Hippocampal formation (tissue), 2 donors: Measurements from ENCODE around the gene BBS12.
"Not testable (repeated sequence)": the region's sequence is repeated elsewhere in the genome, so short reads cannot be mapped to it uniquely, and the experiment has no call there.

Experiments used
- DNase-seq, 2 donors: peaks; one replicate each; lab custom pipeline; 2025; lab: John Stamatoyannopoulos, UW

The BBS12 gene

DNA sequence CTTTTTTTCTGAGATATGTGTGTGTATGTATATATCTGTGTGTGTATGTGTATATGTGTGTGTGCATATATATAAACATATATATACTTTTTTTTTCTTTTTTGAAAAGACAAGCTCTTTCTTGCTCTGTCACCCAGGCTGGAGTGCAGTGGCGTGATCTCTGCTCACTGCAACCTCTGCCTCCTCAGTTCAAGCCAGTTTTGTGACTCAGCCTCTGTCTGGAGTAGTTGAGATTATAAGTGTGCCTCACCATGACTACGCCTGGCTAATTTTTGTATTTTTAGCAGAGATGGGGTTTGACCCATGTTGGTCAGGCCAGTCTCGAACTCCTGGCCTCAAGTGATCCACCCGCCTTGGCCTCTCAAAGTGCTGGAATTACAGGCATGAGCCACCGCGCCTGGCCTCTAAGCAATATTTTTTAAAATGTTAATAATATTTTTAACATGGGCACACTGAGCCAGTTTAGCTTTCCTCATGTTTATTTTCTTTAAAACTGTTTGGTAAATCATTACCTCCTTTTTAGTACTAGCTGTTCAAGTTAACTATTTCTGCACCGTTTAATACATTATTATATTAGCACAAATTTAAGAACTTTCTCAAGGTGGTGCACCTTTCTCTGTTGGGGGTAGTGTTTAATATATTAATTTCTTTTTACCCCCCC, 33.3 kb downstream of the BBS12 start:
- DNase-seq = no peak

DNA sequence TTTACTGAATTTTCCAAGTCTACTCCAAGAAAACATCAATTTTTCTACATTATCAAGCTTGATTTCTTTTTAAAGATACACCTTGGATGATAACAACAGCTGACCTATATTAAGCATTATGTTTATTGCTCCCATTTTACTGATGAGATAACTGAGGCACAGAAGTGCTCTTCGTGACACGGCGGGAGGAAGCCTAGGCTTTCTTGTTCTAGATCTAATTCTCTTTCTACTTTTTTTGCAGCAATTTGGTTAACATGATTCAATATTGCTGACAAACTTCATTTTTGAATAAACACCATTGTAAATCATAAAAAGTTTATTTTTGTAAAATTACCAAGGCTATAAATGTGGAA, 33.8 kb downstream of the BBS12 start:
- no peak for DNase-seq

DNA sequence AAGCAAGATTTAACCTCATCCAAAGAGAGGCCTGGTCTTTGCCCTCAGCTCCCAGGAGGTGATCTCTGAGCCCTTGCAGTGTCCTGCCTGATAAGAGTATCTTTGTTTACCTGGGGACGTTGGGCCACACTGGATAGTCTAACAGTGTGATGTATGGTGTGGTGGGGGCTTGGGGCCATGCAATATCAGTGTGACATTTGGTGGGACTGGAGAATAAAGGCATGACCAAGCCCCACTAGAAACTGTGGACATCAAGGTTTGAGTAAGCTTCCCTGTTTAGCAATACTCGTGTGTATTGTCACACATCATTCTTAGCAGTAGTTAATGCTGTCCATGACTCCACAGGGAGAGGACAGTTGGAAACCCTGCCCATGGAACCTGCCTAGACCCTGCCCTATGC, 34.4 kb downstream of the BBS12 start:
- DNase-seq = no peak

DNA sequence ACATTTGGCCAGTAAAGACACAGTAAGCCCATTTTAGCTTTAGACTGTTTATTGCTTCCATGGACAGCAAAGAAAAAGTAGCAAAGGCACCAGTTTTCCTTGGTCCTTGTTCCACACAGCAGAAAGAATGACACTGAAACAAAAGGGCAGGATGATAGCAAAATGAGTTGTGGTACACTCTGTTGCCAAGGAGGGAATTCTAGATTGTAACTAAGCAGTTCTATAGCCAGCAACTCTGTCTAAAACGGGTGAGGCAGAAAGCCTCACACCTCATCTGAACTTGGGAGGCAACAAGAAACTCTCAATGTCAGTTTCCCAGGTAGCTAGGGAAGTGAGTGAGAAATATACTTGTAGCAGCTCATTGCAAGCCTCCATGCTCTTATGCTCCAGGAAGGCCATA, 39.2 kb downstream of the BBS12 start:
- no peak for DNase-seq

DNA sequence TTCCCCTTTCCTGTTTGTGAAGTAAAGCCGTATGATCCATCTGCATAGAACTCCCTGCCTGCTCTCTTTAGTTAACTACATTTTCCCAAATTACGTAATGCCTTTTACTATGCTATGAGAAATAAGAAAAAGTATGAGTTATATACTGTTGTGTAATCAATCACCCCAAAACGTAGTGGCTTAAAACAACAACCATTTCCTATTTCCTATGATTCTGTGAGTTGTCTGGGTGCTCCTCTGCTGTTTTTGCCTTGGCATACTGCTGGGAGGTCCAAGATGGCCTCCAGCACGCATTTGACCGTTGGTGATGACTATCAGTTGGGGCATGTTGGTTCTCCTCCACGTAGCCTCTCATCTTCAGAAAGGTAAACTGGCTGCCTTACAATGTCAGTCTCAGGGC, 39.8 kb downstream of the BBS12 start:
- DNase-seq = no peak

DNA sequence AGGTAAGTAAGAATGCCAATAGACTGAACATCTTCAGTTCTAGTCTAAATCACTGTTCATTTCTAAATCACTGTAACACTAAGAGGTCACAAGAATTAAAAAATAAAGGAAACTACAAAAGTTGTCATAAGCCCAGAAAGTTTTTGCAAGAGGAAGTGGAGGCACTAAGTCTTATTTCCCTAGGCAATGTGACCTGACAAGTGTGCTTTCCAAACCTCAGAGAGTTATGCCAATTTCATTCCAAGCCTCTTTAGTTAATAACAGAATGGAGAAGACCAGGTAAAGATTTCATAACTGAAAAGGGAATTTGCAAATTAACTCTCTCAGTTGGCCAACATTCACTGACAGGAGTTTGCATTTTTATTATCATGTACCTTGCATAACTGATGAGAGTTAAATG, 40.5 kb downstream of the BBS12 start:
- no peak for DNase-seq

DNA sequence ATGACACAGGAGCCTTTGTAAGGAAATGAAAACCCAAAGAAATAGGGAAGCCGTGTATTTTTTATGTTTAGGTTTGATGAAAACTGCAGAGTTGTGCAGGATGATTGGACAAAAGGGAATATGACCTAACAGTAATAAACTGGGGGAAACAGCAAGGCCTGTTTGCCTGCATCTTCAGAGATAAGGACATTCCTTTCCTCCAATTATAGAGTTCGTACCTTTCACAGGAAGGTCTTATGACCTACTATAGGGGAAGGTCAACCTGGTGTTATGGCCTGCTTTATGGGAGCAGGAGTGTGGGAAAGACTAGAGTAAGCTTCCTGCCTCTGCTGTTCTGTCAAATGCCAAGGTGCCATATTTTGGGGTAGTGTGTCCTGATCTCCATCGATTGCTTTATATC, 42.5 kb downstream of the BBS12 start:
- no peak for DNase-seq

DNA sequence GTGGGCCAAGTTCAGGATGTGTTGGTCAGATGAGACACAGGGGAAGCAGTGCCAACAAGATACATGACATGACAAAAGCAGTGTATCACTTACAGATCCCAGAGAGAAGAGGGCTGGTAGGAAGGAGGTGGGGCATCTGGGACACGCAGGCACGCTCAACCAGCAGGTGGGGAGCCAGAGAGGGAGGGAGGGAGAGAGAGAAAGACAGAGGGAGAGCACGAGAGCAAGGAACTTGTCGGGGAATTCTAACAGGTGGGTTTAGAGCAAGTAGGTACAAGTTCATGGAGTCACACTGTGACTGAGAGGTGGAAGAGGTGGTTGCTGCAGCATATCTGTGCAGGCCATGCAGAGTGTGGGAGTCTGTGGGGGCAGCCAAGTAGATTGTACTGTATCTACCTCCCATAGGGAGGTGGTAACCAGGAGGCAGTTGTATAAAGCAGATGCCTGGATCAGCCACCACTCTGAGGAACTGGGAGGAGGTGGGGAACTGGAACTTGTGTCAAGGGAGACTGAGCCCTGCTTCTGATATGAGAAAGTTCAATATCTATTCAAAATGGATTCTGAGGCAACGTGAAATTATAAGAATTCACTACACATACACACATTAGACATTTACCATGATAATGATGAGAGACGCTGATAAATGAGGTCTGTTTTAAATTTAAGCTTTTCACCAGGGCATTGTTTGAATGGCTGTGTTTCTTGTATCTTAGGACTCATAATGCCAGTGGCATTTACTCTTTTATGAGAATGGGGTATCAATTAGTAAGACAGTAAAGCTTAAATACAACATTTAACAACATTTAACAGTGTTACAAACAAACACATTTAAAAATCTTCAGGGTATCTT, 43.7 kb downstream of the BBS12 start:
- no peak for DNase-seq

DNA sequence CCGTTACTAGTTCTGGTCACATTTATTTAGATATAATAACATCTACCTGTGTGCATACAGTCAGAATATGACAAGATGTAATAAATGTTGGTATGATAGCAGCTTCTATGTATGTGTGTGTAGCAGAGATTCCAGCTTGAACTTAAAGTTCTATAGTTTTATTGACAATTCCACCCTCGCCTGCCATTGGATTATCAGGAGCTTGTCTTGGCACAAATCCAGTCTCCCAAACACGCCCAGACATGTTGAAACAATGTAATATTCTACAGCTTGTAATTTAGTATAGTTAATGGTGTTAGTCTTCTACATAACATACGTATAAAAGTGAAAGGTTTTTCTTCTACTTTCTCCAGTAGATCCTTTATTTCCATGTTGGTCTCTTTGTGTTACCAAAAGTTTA, 44.4 kb downstream of the BBS12 start:
- no peak for DNase-seq

DNA sequence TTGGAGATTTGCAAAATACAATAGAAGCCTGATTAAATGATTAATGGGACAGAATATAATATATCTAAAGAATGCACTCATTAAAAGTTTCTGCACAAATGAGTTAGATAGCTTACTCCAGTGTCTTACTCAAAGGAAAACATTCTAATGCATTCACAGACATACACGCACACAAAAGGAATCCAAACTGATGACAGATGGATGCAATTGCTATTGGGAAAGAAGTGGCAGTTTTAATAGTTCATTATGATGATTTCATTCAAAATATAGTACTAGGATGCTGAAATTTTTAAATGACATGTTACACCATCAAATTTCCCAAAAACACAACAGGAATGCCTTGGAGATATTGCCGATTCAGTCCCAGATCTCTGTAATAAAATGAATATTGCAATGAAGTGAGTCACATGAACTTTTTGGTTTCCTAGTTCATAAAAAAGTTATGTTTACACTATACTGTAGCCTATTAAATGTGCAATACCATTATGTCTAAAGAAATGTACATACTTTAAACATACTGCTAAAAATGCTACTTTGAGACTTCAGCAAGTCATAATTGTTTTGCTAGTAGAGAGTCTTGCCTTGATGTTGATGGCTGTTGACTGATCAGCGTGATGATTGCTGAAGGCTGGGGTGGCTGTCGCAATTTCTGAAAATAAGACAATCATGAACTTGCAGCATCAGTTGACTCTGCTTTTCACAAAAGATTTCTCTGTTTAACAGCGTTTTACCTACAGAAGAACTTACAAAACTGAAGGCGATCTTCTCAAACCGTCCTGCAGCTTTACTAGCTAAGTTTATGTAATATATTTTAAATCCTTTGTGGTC, 45.6 kb downstream of the BBS12 start:
- no peak for DNase-seq

DNA sequence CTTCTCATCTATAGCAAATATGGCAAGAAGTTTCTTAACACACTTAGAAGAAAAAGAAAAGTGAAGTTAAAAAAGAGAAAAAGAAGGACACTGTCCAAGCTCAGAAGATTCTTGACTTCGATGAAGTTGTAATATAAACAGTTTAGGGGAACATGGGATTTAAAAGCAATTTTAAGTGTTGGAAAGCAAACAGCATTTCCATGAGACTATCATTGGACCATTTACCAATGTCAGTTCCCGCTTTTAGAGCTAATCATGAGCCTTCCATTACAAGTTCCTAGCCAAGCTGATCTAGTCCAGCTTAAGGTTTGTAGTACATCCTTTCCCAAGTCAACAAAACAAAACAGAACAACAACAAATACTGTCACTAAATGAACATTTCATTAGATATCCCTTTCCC, 49.0 kb downstream of the BBS12 start:
- DNase-seq = no peak

DNA sequence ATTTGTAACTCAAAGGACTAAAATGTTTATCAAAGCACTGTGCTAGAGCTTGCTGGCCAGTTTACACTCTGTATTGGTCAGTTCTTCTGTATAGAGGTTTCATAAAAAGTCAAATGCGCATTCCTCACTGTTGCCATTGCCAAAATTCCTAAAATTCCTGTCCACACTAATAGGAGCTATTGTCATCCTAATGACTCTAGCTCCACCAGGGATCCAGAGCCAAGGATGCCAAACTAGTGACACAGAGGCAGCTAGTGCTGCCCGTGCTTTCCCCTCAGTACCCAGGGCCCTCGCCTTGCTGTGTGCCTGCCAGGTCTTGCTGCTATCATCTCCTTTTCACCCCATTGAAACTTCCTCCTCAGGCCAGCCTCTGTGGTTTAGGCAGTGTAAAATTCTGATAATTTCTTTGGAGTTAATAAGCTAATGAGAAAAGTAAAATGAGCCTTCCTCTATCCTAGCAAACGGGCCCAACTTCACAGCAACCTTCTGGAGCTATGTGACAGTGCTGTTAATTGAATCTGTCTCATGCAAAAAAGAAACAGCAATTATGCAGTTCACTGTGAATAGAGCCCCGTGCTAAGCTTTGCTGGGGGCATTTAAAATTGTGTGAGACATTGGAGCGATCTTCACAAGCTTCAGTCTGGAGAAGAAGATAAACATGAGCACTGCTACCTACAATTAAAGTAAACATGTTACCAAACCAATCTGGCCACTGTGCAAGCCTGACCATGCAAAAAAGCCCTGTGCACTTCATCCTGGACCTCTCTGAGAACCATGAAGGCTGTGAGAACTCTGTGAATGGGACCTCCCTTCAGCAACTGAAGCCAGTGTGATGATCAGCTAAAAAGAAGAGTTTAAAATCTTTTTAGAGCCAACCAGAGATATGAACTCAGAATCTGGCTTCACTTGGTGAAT, 51.1 kb downstream of the BBS12 start:
- no peak for DNase-seq

DNA sequence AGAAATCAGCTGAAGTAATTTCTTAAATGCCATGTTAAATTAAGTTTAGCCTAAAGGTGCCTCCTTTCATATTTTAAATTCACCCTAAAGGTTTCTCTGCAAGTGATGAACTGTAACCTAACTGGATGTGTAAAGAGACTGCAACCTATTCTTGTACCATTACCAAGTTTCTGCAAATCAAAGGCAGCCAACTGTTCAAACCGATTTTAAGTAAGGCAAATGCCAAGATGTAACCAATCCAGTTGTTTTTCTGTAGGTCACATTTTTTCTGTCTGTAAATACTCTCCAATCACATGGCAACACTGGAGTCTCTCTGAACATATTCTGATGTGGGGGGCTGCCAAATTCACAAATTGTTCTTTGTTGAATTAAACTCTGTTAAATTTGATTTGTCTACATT, 51.8 kb downstream of the BBS12 start:
- no peak for DNase-seq

DNA sequence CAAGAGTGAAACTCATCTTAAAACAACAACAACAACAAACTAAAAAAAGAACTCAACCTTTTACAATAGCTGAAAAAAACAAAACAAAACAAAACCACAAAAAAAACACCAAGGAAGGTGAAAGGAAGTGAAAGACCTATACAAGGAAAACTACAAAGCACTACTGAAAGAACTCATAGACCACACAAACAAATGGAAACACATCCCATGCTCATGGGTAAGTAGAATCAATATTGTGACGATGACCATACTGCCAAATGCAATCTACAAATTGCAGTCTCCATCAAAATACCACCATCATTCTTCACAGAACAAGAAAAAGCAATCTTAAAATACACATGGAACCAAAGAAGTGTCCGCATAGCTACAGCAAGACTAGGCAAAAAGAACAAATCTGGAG, 52.6 kb downstream of the BBS12 start:
- no peak for DNase-seq

DNA sequence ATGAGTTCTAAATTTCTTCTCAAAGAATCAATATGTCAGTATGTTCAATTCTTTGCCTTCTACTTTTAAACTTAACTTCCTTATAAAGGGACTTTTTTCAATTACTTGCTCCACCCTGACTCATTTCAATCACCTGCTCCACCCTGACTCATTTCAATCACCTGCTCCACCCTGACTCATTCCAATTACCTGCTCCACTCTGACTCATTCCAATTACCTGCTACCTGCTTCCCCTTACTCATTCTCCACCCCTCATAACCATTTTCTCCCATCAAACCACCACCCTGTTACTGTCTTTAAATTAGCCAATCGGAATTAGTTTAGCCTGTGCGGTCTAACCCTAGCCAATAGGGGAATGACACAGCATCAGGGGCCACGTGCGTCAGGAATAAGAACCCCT, 53.8 kb downstream of the BBS12 start:
- DNase-seq = not testable (repeated sequence)

DNA sequence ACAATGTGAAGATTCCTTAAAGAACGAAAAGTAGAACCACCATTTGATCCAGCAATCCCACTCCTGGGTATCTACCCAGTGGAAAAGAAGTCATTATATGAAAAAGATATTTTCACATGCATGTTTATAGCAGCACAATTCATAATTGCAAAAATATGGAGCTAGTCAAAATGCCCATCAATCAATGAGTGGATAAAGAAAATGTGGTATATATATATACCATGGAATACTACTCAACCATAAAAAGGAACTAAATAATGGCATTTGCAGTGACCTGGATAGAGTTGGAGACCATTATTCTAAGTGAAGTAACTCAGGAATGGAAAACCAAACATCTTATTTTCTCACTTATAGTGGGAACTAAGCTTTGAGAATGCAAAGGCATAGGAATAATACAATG, 54.4 kb downstream of the BBS12 start:
- DNase-seq = not testable (repeated sequence)

DNA sequence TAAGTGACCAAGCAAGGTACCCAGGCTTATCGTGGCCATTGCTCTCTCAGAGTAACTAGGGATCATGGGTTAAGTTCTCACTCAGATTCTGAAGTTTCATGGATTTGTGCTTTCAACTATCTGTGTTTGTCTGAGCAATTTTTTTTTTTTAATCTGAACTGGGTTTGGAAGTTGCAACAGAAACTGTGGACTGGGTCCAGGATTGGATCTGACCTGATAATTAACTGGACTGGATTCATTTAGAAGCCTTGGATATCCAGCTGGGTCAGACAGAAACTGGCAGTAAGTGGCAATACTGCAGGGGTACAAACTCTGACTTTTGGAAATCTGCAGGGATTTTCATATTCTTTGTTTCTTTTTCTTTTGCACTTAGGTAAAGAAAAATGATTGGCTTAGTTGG, 55.4 kb downstream of the BBS12 start:
- no peak for DNase-seq

DNA sequence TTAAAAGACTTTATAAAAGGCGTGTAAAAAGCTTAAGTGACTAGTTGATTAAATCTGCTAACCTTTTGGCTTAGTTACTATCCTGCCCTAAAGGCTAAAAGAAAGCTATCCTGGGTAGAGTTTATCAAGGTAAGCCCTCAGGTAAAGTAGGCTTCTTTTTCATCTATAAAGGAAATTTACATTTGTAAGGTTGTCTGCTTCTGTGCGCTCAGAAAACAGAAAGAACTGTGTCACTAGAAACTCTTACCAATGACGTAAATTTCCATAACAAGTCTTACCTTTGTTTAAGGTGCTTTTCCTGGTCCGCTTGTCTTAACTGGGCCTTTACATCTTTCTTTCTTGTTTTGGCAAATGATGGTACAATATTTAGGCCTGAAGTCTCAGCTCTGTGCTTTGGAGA, 56.4 kb downstream of the BBS12 start:
- no peak for DNase-seq

DNA sequence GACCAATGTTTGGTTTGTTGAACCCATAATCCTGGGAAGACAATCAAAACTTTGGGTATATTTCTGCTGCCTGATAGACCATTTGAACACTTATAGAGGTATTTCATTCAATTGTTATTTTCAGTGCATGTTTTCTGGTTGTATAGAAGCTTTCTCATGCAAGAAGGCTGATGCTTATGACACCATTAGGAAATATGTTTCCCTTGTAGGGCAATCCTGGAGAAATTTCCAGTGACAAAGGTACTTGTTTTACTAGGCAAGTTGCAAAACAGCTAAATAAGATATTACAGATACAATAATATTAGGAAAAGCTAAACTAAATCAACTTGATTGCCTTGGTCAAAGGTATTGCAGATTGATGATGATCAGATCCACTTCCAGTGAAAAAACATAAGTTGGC, 61.3 kb downstream of the BBS12 start:
- DNase-seq = no peak
